Activated T-cell treated with anti-CD3 and anti-CD28 coated beads, Interleukin-2, amount 50 U/mL, for 48 hours (primary cell): ENCODE measurements around the gene KLF15.
A peak's percentile ranks its signal among the peaks of the same experiment; 100 is the strongest.
"Not testable (repeated sequence)": the region's sequence is repeated elsewhere in the genome, so short reads cannot be mapped to it uniquely, and the experiment has no call there.

Experiments used
- DNase-seq, 2 experiments: peaks; one replicate each; pipeline ENCODE4 v3.0.0-alpha.2; 2020

The KLF15 gene

DNA sequence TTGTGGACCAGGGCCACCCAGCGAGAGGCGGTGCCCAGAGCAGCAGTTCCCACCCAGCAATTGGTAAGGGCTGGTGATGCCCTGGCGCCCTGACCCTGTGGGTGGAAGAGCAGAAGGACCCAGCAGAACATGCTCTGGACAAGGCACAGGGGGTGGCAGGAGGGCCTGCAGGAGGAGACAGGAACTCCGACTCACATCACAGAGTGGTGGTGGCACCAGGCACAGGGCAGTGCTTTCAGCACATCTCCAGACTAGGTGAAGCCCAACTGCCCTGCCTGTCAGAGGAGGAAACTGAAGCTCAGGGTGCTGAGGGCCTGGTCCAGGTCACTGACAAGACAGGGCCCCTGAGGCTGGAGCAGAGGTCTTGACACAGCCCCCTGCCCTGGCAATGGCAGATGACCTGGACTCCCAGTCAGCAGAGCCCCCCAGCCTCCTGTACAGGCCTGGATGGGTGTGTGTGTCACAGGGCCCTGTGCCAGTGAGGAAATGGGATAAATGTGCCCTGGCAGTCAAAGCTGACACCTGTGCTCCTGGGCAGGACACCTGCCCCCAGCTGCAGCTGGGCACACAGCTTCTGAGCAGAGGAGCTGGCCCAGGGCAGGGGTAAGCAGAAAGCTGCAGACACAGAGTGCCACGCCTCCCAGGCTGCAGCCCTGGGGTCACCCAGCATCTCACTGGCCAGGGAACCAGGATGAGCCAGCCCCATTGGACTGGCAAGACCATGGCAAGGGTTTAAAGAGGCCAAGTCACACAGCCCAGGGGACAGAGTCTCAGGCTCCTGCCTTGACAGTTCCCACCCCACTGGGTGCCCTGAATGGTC lies 11.4 kb downstream of the KLF15 start:
- DNase-seq, result peak; percentile 4 to 12

DNA sequence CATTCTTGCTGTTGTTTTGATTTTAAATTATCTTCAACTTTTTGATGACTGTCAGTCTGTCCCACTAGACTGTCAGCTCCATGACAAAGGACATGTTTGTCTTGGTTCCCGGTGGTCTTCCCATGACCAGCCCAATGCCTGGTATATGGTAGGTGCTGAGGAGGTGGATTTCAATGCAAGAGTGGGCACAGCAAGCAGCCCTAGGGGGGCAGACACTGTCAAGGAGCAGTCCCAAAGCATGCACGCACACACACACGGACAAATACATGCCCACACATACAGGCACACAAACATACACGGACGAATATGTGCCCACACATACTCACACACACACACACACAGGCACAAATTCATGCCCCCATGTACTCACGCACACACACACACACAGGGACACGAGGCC lies 12.0 kb downstream of the KLF15 start:
- peak; percentile 2 to 8 for DNase-seq

DNA sequence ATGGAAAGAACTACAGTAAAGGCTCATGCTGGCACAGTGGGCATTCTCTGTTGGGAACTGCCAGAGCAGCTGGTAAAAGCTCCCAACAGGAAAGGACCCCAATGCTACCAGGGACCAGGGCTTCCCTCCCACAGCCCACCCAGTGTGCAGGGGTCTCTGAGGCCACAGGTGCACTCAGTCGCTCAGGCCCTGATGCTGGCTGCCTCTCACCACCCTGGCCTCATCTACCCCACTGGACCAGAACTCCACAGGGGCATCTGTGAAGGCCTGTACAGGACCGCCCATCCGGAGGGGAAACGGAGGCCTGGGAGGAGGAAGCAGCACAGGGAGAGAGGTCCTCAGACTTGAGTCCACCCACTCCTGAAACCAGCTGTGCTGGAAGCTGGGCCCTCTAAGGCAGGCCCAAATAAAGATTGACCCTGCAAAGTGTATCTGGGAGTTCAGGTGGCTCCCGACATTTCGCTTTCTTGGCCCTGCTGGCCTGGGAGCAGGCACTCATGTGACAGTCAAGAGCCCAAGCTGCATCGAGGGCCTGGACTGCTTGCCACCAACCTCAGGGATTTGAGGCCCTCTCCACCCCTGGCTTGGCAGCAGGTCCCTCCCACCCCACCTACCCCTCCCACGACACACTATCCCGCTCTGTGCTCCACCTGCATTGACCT lies 12.7 kb downstream of the KLF15 start:
- peak; percentile 6 to 11 for DNase-seq

DNA sequence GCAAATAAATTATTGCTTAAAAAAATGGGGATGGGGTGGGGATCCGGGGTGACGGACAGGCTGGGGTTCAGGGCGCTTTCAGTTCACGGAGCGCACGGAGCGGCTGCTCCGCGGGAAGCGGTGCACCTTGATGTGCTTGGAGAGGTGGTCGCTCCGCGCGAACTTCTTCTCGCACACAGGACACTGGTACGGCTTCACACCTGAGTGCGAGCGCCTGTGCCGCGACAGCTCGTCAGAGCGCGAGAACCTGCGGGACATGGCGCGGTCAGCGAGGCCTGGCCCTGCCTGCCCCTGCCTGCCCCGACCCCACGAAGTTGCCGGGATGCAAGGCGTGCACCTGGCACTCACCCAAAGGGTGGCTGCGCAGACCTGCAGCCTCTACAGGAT lies 13.6 kb downstream of the KLF15 start:
- peak in 1 of 2 experiments; percentile 0 for DNase-seq

DNA sequence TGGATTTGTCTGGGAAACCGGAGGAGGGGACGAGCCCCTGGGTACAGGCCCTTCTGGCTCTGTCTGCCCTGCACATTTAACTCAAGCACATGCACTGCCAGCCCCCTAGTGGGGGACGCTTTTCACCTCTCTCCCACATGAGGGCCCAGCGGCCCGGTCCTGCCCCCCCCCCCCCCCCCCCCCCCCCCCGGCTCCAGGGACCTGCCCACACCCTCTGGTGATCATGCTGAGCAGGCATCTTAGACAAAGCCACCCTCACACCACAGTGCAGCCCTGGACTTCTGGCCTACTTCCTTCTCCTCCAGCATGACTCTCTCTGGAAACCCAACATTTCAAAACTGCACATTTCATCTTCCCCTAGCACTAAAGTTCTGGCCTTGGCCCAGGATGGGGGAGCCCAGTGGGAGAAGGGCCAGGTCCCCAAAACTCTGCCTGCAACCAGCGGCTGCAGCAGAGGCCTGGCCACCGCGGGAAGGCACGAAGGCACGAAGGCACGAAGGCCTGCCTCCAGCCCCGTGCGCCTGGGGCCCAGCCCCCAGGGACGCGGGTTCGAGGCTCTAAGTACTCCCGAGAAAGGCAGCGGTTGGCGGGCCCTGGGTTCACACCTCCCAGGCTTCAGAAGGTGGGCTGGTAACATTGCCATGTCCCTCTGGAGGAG lies 14.1 kb downstream of the KLF15 start:
- DNase-seq, result peak in 1 of 2 experiments; percentile 13

DNA sequence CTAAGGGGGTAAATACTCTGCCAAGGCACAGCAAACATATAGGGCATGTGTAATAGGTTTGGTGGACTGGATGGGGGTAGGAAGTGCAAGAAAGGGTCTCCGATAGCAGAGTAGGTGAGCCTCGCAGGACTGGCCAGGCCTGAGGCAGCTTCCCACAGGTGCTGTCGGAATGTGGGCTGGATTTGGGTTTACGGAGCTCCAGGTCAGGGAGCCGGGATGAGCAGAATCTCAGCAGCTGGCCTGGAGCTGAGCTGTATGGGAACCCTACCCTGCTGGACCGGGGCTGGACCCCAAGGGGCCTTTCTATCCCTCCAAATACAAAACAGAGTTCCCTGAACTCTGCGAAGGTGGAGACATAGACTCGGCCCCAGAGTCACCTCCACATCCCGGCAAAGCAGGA lies 15.0 kb downstream of the KLF15 start:
- no peak for DNase-seq

DNA sequence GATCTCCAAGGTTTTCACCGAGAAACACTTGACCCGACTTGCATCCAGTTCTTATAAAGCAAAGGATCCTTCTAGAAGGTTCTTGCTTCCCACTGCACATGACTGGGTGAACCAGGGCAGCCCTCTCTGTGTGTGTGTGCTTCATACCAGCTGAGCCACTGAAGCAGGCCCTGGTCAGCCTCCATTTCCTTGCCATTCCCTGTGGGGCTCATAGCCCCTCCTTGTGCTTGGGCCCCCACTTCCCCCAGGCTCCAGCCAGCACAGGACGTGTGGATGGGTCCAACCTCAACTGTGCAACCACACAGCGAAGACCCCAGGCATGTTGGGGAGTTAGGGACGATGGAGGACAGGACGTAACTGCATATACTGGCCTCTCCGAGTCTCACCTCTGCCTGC lies 15.5 kb downstream of the KLF15 start:
- DNase-seq, result peak in 1 of 2 experiments; percentile 1

DNA sequence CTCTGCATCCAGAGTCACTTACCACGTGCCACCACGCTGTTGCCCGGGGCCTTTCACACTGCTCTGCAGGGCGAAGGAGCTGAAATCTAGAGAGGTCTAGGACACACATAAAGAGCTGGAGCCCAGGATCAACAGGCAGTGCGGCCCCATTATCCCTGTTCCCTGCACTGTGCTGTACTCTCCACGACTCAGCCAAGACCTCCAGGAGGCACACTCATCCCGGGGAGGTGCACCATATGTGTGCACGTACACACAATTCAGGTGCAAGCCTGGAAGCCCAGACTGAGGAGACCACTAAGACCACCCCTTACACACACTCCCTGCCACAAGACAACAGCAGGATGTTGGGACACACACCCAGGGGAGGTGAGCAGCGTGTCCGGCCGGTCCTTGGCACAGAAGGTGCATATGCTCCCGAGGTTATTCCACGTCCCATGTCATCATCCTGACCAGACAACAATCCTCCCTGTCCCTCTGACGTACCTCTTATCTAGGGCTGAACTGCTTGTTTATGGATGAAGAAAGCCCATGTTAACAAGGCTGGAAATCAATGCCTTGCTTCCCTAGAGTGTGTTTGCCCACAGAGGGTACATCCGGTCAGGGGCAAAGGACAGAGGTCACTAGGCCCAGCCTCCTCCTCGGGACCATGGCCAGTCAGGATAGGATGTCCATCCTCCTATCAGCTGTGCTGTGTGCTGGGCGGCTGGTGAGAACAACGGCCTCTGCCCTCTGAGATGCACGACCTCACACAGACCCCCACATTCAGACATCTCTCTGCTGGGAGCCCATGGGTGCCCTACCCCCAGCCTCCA lies 16.1 kb downstream of the KLF15 start:
- DNase-seq, result peak in 1 of 2 experiments; percentile 5

DNA sequence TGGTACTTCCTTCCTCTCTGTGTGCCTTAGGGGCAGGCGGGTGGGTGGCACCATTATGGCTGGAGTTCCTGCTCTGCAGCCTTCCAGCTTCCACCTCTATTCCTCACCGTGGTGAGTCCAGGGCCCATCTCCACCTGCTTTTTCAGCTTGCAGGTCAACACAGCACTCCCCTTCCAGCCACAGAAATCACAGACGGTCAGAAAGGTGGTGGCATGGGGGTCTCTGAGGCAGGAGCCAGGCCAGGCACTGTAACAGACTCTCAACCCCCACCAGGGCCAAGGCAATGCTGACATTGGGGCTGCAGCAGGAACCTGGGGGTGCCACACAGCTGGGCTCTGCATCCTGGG lies 16.6 kb downstream of the KLF15 start:
- no peak for DNase-seq

DNA sequence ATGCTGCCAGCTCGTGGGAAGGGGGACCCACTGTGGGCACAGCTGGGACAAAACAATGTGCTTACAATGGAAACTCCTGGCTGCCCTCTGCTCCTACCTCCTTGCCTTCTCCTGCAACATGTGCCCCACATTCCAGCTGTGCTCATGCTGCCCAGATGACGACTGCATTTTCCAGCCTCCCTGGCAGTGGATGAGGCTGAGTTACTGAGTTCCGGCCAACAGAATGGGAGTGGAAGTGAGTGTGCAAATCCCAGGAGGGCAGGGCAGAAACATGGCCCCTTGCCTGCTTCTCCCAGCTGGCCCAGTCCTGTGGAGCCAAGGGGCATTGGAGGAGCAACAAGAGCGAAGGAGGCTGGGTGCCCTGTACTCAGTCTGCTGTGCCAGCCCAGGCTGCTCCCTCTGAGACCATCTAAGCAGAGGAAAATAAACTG lies 17.1 kb downstream of the KLF15 start:
- DNase-seq, result no peak

DNA sequence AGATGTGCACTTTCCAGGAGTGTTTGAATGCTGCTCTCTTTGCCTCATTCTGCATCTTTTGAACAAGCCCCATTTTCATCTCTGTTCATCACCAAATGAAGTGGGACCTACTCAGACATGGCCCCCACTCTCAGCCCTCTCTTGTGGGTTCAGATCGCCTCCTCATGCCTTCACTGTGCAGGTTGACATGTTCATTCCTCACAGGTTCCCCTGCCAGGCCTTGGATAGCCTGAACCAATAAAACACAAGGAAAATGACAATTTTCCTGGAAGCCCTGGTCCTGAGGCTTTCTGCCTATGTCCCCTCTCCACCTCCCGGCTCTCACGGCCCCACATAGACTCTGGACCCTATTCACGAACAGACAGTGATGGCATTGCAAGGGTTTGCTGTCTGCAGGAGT lies 17.7 kb downstream of the KLF15 start:
- DNase-seq, result no peak

DNA sequence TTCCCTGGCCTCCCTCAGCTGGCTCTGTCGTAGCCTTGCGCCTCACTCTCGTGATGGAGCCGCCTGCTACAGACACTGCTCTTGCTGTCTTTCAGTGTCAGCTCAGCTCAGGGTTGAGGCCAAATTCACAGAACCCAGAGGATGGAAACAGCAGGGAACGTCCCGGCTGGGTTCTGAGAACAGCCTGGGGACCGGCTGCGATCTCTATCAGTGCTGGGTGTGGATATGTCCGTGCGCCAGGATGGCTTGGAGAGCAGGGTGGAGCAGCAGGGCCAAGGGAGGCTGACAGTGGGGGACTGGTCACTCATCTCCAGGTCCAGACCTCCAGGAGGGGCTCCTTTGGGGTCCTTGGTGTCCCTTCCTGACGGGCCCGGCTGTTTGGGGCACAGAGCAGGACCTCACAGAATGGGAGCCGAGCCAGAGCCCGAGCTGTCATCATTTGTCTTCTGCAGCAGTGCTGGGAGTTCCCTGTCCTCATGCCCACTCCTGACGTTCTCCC lies 18.4 kb downstream of the KLF15 start:
- no peak for DNase-seq

DNA sequence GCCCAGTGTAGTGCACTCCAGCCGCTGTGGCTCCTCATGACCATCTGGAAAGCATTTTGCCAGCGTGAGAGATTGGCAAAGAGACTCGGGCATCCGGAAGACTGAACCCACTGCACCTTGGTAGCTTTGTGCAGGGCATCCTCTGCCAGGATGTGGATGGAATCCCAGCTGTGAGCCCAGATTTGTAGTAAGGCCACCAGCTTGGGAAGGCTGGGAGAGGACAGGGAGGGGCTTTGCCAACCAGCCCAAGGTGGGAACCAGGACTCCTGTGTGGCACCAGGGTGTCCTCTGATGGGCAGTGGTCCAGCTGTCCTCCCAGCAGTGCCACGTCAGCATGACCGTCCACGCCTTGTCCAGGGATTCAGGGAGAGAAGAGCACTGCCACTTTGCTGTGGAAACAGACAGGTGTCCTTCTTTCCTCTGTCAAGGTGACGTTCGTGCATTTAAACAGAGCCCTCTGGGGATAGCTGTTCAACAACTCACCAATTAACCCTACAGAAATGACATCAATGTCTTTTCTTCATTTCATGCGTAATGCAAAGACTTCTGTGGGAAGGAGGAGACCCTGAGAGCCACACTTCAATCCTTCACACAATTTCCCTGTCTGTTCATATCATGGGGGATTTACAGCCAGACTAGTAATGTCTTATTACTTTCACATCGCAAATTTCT lies 19.1 kb downstream of the KLF15 start:
- DNase-seq, result no peak

DNA sequence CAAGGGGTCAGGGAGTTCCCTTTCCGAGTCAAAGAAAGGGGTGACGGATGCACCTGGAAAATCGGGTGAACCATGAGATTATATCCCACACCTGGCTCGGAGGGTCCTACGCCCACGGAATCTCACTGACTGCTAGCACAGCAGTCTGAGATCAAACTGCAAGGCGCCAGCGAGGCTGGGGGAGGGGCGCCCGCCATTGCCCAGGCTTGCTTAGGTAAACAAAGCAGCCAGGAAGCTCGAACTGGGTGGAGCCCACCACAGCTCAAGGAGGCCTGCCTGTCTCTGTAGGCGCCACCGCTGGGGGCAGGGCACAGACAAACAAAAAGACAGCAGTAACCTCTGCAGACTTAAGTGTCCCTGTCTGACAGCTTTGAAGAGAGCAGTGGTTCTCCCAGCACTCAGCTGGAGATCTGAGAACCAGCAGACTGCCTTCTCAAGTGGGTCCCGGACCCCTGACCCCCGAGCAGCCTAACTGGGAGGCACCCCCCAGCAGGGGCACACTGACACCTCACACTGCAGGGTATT lies 25.3 kb downstream of the KLF15 start:
- not testable (repeated sequence) for DNase-seq

DNA sequence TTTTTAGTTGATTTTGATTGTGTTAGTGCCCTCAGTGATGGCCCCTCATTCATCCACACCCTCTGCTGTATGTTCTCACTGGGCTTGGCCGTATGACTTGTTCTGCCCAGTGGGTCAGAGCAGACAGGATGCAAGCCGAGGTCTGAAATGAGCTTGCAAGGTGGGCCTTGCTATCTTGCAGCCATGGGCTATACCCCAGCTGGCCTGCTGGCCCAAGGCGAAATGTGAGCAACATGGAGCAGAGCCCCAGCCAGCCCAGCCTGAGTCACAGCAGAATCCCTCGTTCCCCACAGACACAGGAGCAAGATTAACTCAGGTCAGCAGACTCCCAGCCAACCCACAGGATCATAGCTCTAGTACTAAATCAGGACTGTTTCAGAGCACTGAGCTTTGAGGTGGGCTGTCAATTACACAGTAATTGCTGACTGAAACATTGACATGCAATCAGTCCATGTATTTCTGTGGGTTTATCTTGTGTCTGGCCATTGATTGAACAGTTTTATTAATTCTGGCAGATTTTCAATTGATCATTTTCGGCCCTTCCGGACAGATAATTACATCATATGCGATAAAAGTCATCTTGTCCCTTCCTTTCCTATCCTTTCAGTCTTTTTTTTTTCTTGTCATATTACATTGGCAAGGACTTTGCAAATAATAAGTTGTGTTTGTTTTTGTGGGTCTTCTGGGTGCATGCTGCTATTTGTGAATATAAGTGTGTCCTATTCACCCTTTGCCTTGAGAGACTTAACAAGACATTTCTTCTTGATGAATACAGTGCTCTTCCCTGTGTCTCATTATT lies 27.1 kb downstream of the KLF15 start:
- DNase-seq, result peak in 1 of 2 experiments; percentile 1

DNA sequence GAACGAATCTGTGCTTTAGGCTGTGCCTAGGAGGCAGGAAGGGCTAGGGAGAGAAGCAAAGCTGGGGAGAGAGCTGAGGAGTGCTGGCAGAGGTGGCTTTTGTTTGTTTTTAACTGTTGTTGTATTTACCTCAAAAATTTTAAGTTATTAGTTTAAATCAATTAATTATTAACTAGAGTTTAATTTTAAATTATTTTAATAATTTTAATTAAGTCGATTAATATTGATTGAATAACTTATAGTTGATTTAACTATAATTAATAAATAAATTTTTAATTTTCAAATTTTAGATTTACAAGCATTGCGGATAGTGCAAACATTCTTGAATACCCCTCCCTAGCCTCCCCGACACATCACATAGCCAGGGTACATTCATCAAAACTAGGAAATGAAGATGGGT lies 30.6 kb downstream of the KLF15 start:
- no peak for DNase-seq

DNA sequence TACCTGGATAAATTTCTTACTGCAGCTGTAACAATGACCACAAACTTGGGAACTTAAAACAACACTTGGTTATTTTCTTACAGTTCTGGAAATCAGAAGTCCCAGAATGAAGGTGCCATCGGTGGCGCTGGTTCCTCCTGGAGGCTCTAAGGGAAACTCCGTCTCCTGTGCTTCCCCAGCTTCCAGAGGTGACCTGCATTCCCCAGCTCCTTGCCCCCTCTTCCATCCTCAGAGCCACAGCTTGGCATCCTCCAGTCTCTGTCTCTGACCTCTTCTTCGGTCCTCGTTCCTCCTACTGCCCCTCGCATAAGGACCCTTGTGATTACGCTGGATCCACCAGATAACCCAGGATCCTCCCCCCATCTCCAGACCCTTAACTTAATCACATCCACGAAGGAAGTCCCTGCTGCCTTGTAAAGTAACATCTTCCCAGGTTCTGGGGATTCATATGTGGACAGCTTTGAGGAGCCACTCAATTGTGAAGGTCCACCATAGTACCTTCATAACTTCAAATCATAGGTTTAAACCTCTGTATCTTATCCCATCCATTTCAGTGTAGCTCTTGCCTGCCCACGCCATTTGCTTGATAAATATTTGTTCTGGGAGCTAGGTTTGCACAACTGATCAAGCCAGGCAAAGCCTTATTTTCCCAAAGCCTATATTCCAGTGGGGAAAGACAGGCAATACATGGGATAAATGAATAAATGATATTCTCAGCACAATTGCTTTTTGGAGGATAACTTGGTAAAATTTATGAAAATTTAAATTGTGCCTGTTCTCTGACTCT lies 34.8 kb downstream of the KLF15 start:
- no peak for DNase-seq

DNA sequence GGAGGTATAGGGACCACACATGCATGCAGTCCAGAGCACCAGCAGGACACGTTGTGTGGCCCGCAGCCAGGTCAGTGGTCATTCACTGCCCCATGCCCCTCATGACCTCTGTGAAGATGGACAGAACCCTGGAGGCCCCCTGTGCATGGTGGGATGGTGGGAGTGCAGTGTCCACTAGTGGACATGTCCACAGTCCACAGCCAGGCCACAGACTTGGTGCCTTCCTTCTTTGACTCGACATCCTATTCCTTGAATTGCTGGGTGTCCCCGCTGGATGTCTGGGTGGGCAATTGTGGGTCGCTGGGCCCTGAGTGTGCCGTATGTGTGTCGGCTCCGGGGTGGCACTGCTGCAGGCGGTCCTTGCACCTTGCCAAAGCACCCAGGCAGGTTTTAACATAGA lies 35.7 kb downstream of the KLF15 start:
- DNase-seq, result no peak

DNA sequence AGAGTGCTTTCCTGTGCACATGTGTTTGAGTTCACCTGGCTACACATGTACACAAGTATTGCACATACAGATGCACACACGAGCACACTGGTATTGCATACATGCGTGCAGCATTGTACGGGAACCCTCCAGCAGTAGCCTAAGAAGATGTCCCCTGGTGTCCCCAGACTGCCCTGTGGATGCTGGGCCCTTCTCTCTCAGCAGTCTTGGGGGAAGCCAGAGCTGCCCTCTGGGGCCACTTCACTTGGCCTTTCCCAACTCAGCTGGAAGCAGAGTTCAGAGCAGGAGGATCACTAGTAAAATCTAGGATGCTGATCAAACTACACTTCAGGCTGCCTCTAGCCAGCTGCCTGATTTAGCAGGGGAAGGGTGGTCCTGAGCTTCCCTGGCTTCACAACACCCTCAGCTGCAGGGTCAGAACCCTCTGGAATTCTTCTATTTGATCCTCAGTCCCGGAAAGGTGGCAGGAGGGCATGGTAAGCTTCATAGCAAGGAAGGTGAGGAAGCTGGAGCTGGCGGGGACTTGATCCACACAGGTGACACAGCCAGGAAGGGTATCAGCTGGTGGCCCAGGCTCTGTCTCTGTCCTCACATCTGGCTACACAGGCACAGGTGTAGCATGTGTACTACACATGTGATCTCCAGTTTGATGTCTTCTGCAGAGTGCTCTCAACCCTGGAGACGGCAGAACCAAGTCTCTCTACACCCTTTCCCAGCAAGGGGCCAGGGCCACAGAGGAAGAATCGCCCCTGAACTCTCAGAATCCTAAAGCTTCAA lies 36.5 kb downstream of the KLF15 start:
- no peak for DNase-seq
